Ovary (tissue), 9 donors: ENCODE results near the gene EXOC6B. TPM values are rescaled to one million over a fixed set of nuclear protein-coding genes. Genes with fewer than 3 reads are reported as not detected.

Source experiments
- DNase-seq, 5 donors: peaks; one replicate each; pipeline ENCODE4 v3.0.0-alpha.2; 2019 to 2020
- H3K27ac ChIP-seq, 2 donors: fragments of 200-600 bp; one replicate each; pipeline versions ENCODE4 v1.5.1 to v1.8.0; 2019 to 2022
- H3K27me3 ChIP-seq: fragments of 200-600 bp; one replicate; pipeline ENCODE4 v1.8.0; 2022
- H3K36me3 ChIP-seq: fragments of 200-600 bp; sonication (generic); one replicate; pipeline ENCODE4 v1.5.1; 2019
- H3K4me1 ChIP-seq: one replicate; pipeline ENCODE4 v1.8.1; 2013; ENCODE audit warnings: mild to moderate bottlenecking, moderate library complexity; ENCODE audit not compliant: insufficient read depth
- H3K4me3 ChIP-seq: fragments of 200-600 bp; sonication (generic); one replicate; pipeline ENCODE4 v1.5.1; 2017
- H3K9me3 ChIP-seq, 2 donors: fragments of 200-600 bp in 1 of 2; sonication (generic) in 1 of 2; one replicate each; pipeline versions ENCODE4 v1.5.1 to v1.8.1; 2013 to 2019; ENCODE audit warnings: mild to moderate bottlenecking in 1 of 2, moderate library complexity in 1 of 2
- EP300 ChIP-seq: sonication (generic); formaldehyde crosslinking; IDR thresholded peaks from one replicate; pipeline ENCODE4 v1.6.1; 2017; ENCODE audit warnings: antibody characterized with exemption
- POLR2A ChIP-seq: fragments of 450-650 bp; IDR thresholded peaks from one replicate; pipeline ENCODE4 v1.6.1; 2017; ENCODE audit warnings: antibody characterized with exemption, mild to moderate bottlenecking, moderate library complexity
- WGBS, 3 donors: extraction: QIAGEN DNeasy Blood & Tissue Kit in 1 of 3; methylation state at CpG; one replicate each; pipeline versions ENCODE4 v1.1.5 to v1.1.7; 2013 to 2017; 5-methylcytosine and 5-hydroxymethylcytosine counted together
- intact Hi-C, 4 donors: fragments of 100-400 bp; cut with DNase I; formaldehyde crosslinking; loops; one replicate each; pipeline versions ENCODE4 v1.11.0 to v1.15.1; 2022 to 2023
- polyA plus RNA-seq, 2 donors: library from polyadenylated mRNA; stranded (reverse); fragments of 200-250 nt in 1 of 2; fragments of 350-450 nt in 1 of 2; fragmentation: Illumina TruSeq in 1 of 2; extraction: RNeasy Lipid Tissue Mini Kit (QIAGEN cat#74804) in 1 of 2; gene quantifications; one replicate each; pipeline ENCODE4 v1.2.3, GENCODE V29; 2013 to 2014
- total RNA-seq, 7 donors: library from RNA; depleted of rRNA in 2 of 7; stranded (reverse); fragments of >200 nt in 2 of 7; fragmentation: NEBNext Ultra II Directional in 3 of 7; extraction: Animal tissue kit (Norgen Biotek cat#: 25700) in 3 of 7; gene quantifications; one replicate each; pipeline versions ENCODE4 v1.1.0 to v1.2.4, GENCODE V29; 2016 to 2023
- TF ChIP-seq, protein P1 (sequence below), 3 donors: fragments of 450-650 bp in 2 of 3; fragments of 200-600 bp in 1 of 3; IDR thresholded peaks; one replicate each; pipeline versions ENCODE4 v1.5.1 to v1.8.0; 2016 to 2022; ENCODE audit warnings: antibody characterized with exemption in 3 of 3, mild to moderate bottlenecking in 1 of 3
- donor health status: DM: no; HTN: no; CAD: no; lungs with moderate emphysema.
- donor health status: DM: no; HTN: no; CAD: no.
- donor health status: Bipolar disorder and iron deficiency.
- donor health status: DM: yes; HTN: yes; CAD: no.
- donor health status: DM: no; HTN: no; CAD: no.
- donor health status: DM: yes; HTN: yes; CAD: no.

EXOC6B gene
- total and polyA plus RNA-seq, 9 donors: 11.9 to 84.9 (median 57.8) TPM

DNA sequence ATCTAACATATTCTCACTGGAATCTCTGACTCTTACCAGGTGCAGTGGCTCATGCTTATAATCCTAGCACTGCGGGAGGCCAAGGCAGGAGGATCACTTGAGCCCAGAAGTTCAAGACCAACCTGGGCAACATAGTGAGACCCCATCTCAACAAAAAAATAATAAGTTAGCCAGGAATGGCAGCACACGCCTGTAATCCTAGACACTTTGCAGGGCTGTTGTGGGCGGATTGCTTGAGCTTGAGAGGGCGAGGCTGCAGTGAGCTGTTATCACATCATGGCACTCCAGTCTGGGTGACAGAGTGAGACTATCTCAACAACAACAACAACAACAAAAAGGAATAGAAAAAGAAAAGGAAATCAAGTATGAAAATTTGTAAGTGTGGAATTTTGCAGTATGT, 371.6 kb downstream of the EXOC6B start:
- intact Hi-C loops: no loop called here
- TF ChIP-seq EP300 (no peak), POLR2A (no peak)
- TF ChIP-seq, protein P1, sequence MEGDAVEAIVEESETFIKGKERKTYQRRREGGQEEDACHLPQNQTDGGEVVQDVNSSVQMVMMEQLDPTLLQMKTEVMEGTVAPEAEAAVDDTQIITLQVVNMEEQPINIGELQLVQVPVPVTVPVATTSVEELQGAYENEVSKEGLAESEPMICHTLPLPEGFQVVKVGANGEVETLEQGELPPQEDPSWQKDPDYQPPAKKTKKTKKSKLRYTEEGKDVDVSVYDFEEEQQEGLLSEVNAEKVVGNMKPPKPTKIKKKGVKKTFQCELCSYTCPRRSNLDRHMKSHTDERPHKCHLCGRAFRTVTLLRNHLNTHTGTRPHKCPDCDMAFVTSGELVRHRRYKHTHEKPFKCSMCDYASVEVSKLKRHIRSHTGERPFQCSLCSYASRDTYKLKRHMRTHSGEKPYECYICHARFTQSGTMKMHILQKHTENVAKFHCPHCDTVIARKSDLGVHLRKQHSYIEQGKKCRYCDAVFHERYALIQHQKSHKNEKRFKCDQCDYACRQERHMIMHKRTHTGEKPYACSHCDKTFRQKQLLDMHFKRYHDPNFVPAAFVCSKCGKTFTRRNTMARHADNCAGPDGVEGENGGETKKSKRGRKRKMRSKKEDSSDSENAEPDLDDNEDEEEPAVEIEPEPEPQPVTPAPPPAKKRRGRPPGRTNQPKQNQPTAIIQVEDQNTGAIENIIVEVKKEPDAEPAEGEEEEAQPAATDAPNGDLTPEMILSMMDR (IDR thresholded peaks at IDR 0.05): no peak
- WGBS, 3 donors: 97 to 98% (median 98%) methylated on average over 4 of the region's 4 CpGs
- Histone ChIP-seq H3K27ac (no peak overlapping the region), H3K27me3 (no peaks in the 10 kb centered on the region), H3K9me3 (no peaks in the 10 kb centered on the region), H3K4me1 (no peaks in the 10 kb centered on the region), H3K36me3 (no peaks in the 10 kb centered on the region), H3K4me3 (no peak overlapping the region)
- DNase-seq: no peak

DNA sequence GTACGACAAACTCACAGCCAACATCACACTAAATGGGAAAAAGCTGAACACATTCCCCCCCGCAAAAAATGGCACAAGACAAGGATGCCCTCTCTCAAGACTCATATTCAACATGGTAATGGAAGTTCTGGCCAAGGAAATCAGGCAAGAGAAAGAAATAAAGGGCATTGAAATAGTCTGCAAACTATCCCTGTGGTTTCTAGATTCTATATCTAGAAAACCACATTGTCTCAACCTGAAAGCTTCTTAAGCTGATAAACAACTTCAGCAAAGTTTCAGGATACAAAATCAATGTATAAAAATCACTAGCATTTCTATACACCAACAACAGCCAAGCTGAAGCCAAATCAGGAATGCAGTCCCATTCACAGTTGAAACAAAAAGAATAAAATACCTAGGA, 383.6 kb downstream of the EXOC6B start:
- Histone ChIP-seq H3K27me3 (no peaks in the 10 kb centered on the region), H3K4me3 (no peak overlapping the region), H3K4me1 (no peaks in the 10 kb centered on the region), H3K9me3 (no peaks in the 10 kb centered on the region), H3K36me3 (no peaks in the 10 kb centered on the region), H3K27ac (no peak overlapping the region)
- intact Hi-C loops: no loop called here
- no peak for DNase-seq
- 97 to 98% (median 97%) methylated on average over 2 of the region's 2 CpGs for WGBS, 3 donors
- TF ChIP-seq POLR2A: no peak
- no peak for TF ChIP-seq EP300
- TF ChIP-seq, protein P1 (IDR thresholded peaks at IDR 0.05): no peak

DNA sequence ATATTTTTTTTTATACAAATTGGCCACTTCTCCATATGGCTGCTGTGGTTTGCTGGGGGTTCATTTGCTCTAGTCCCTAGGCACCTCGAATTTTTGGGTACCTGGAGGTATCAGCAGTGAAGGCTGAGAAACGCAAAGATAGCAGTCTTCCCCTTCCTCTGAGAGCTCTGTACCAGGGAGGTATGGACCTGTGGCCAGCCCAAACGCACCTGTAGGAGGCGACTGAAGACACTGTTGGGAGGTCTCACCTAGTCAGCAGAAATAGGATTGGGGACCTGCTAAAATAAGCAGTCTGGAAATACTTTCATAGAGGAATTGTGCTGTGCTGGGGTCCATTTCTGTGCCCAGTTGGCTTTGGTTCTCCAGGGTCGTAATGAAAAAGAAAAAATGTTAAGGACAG, 385.9 kb downstream of the EXOC6B start:
- Histone ChIP-seq H3K36me3 (no peaks in the 10 kb centered on the region), H3K4me3 (no peak overlapping the region), H3K27me3 (no peaks in the 10 kb centered on the region), H3K9me3 (no peaks in the 10 kb centered on the region), H3K27ac (no peak overlapping the region), H3K4me1 (no peaks in the 10 kb centered on the region)
- TF ChIP-seq EP300: no peak
- TF ChIP-seq POLR2A: no peak
- TF ChIP-seq, protein P1 (IDR thresholded peaks at IDR 0.05): no peak
- WGBS, 3 donors: 95 to 97% (median 96%) methylated on average over 5 of the region's 5 CpGs
- DNase-seq: no peak
- intact Hi-C loops: no loop called here

DNA sequence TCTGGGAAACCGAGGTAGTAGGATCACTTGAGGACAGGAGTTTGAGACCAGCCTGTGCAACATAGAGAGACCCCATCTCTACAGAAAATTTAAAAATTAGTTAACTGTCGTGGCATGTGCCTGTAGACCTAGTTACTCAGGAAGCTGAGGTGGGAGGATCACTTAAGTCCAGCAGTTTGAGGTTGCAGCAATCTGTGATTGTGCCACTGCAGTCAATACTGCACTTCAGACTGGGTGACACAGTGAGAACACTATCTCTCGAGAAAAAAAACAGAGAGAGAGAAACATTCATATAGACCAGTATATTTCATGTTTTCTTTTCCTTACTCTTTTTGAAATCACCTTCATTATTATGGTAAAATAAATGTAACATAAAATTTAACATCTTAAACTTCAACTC, 387.5 kb downstream of the EXOC6B start:
- H3K27ac ChIP-seq: no peak overlapping the region
- intact Hi-C loops: no loop called here
- 87 to 92% (median 92%) methylated on average over 3 of the region's 3 CpGs for WGBS, 3 donors
- H3K4me1 ChIP-seq: no peaks in the 10 kb centered on the region
- H3K36me3 ChIP-seq: no peaks in the 10 kb centered on the region
- H3K9me3 ChIP-seq: no peaks in the 10 kb centered on the region
- DNase-seq: no peak
- TF ChIP-seq POLR2A (no peak), EP300 (no peak)
- TF ChIP-seq, protein P1 (IDR thresholded peaks at IDR 0.05): no peak
- H3K4me3 ChIP-seq: no peak overlapping the region
- no peaks in the 10 kb centered on the region for H3K27me3 ChIP-seq

DNA sequence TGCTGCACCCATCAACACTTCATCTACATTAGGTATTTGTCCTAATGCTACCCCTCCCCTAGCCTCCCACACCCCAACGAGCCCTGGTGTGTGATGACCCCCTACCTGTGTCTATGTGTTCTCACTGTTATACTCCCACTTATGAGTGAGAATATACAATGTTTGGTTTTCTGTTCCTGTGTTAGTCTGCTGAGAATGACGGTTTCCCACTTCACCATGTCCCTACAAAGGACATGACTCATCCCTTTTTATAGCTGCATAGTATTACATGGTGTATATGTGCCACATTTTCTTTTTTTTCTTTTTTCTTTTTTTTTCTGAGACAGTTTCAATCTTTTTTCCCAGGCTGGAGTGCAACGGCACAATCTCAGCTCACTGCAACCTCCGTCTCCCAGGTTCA, 394.1 kb downstream of the EXOC6B start:
- H3K4me3 ChIP-seq: no peak overlapping the region
- intact Hi-C loops: no loop called here
- 90 to 94% (median 93%) methylated on average over 4 of the region's 4 CpGs for WGBS, 3 donors

More for the DNA sequence above, 394.1 kb downstream of the EXOC6B start:
- no peak for DNase-seq
- Histone ChIP-seq H3K4me1 (no peaks in the 10 kb centered on the region), H3K27ac (no peak overlapping the region), H3K27me3 (no peaks in the 10 kb centered on the region), H3K9me3 (no peaks in the 10 kb centered on the region), H3K36me3 (no peaks in the 10 kb centered on the region)
- TF ChIP-seq POLR2A (no peak), EP300 (no peak)
- TF ChIP-seq, protein P1 (IDR thresholded peaks at IDR 0.05): no peak
